ENCODE measurements around the gene PPM1J.

GRCh38 chr1:112674986-112675727 lies 40.0 kb downstream of the PPM1J start:
- TF ChIP-seq, protein P1, sequence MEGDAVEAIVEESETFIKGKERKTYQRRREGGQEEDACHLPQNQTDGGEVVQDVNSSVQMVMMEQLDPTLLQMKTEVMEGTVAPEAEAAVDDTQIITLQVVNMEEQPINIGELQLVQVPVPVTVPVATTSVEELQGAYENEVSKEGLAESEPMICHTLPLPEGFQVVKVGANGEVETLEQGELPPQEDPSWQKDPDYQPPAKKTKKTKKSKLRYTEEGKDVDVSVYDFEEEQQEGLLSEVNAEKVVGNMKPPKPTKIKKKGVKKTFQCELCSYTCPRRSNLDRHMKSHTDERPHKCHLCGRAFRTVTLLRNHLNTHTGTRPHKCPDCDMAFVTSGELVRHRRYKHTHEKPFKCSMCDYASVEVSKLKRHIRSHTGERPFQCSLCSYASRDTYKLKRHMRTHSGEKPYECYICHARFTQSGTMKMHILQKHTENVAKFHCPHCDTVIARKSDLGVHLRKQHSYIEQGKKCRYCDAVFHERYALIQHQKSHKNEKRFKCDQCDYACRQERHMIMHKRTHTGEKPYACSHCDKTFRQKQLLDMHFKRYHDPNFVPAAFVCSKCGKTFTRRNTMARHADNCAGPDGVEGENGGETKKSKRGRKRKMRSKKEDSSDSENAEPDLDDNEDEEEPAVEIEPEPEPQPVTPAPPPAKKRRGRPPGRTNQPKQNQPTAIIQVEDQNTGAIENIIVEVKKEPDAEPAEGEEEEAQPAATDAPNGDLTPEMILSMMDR (conservative IDR thresholded peaks at IDR 0.05 in 1 of 2, IDR thresholded peaks at IDR 0.05 in 1 of 2; ENCODE audit: low read depth in 1 of 2, low read length in 2 of 2): peak in 1 of 2 donors; percentile 8
- no peak for TF ChIP-seq EZH2 (IDR thresholded peaks at IDR 0.05; ENCODE audit: low read length, missing control alignments)

Data from fibroblast of lung (primary cell).